SK-N-SH (cell line): ENCODE measurements around the gene PDE11A. TPM values are rescaled to one million over a fixed set of nuclear protein-coding genes. Genes with fewer than 3 reads are reported as not detected.

ENCODE experiments used
- CTCF ChIA-PET: fragments of 300-600, 350-600 bp; formaldehyde crosslinking; extraction: SDS; loops from one replicate; lab custom pipeline; 2021; lab: Yijun Ruan, JAX
- POLR2A ChIA-PET: fragments of 350-600 bp; sonication (Branson Sonifier 250); formaldehyde crosslinking; extraction: SDS; loops from one replicate; lab custom pipeline; 2020; ENCODE audit warnings: antibody characterized with exemption, inconsistent platforms; lab: Yijun Ruan, JAX
- DNase-seq: peaks from one replicate; pipeline ENCODE4 v3.0.0; 2012
- H2AFZ ChIP-seq: fragments of 200-600 bp; sonication (generic); 2 replicates; pipeline ENCODE4 v1.8.1; 2016; ENCODE audit warnings: antibody characterized with exemption, mild to moderate bottlenecking, low read depth
- H3F3A ChIP-seq: fragments of 200-600 bp; sonication (generic); replicated peaks from 2 replicates; pipeline ENCODE3; 2016; ENCODE audit warnings: antibody characterized with exemption, mild to moderate bottlenecking; ENCODE audit not compliant: insufficient read depth
- H3K27ac ChIP-seq, 2 experiments: fragments of 200-500 bp in 1 of 2; fragments of 200-600 bp in 1 of 2; sonication (Bioruptor generic) in 1 of 2; sonication (generic), shearing (Covaris generic) in 1 of 2; 2 replicates each; pipeline versions ENCODE4 v1.5.1 to v1.6.1; 2014 to 2016; ENCODE audit warnings: low read depth in 2 of 2, inconsistent platforms in 1 of 2, low read length in 1 of 2, mild to moderate bottlenecking in 1 of 2, mixed read lengths in 1 of 2
- H3K27me3 ChIP-seq: fragments of 200-600 bp; sonication (generic), shearing (Covaris generic); 2 replicates; pipeline ENCODE4 v1.6.1; 2016; ENCODE audit warnings: mixed run types; ENCODE audit not compliant: insufficient read depth
- H3K36me3 ChIP-seq, 2 experiments: fragments of 200-500 bp in 1 of 2; fragments of 200-600 bp in 1 of 2; sonication (Bioruptor generic) in 1 of 2; sonication (generic) in 1 of 2; replicated peaks in 1 of 2; 2 replicates each; pipeline versions ENCODE3 to v1.5.1; 2014 to 2016; ENCODE audit warnings: low read length in 1 of 2, mild to moderate bottlenecking in 1 of 2; ENCODE audit not compliant: insufficient read depth in 2 of 2, control insufficient read depth in 1 of 2
- H3K4me1 ChIP-seq, 2 experiments: fragments of 200-500 bp in 1 of 2; fragments of 200-600 bp in 1 of 2; sonication (Bioruptor generic) in 1 of 2; sonication (generic), shearing (Covaris generic) in 1 of 2; 2 replicates each; pipeline versions ENCODE4 v1.5.1 to v1.6.1; 2014 to 2016; ENCODE audit warnings: low read depth in 1 of 2, low read length in 1 of 2, mixed run types in 1 of 2; ENCODE audit not compliant: insufficient read depth in 2 of 2, control insufficient read depth in 1 of 2
- H3K4me2 ChIP-seq: fragments of 200-600 bp; sonication (generic), shearing (Covaris generic); 2 replicates; pipeline ENCODE4 v1.6.1; 2017; ENCODE audit warnings: mixed run types
- H3K4me3 ChIP-seq, 2 experiments: fragments of 200-500 bp in 1 of 2; fragments of 200-600 bp in 1 of 2; sonication (Bioruptor generic) in 1 of 2; sonication (generic), shearing (Covaris generic) in 1 of 2; 2 replicates each; pipeline versions ENCODE4 v1.5.1 to v1.8.1; 2014 to 2016; ENCODE audit warnings: low read depth in 2 of 2, inconsistent platforms in 1 of 2, low read length in 1 of 2, mild to moderate bottlenecking in 1 of 2, mixed read lengths in 1 of 2, moderate library complexity in 1 of 2
- H3K79me2 ChIP-seq: fragments of 200-600 bp; sonication (generic); 2 replicates; pipeline ENCODE4 v1.8.1; 2017; ENCODE audit warnings: mild to moderate bottlenecking; ENCODE audit not compliant: insufficient read depth
- H3K9ac ChIP-seq: fragments of 200-600 bp; sonication (generic); 2 replicates; pipeline ENCODE4 v1.6.1; 2017; ENCODE audit warnings: mixed run types
- H3K9me2 ChIP-seq: fragments of 200-600 bp; sonication (generic); 2 replicates; pipeline ENCODE4 v1.6.1; 2017; ENCODE audit warnings: mixed run types
- H3K9me3 ChIP-seq: fragments of 200-600 bp; sonication (generic); 2 replicates; pipeline ENCODE4 v1.6.1; 2017; ENCODE audit warnings: mixed run types, mild to moderate bottlenecking, moderate library complexity
- H4K20me1 ChIP-seq: fragments of 200-600 bp; sonication (generic); 2 replicates; pipeline ENCODE4 v1.6.1; 2017; ENCODE audit warnings: mild to moderate bottlenecking, mixed run types; ENCODE audit not compliant: insufficient read depth
- FOSL2 ChIP-seq: IDR thresholded peaks from 2 replicates; pipeline ENCODE4 v1.4.0; 2012; ENCODE audit warnings: low read depth, mild to moderate bottlenecking, moderate library complexity, borderline replicate concordance
- FOXJ3 ChIP-seq: sonication (generic); formaldehyde crosslinking; IDR thresholded peaks from 2 replicates; pipeline ENCODE4 v1.5.1; 2020; ENCODE audit warnings: mild to moderate bottlenecking, missing genetic modification reagents
- FOXM1 ChIP-seq: IDR thresholded peaks from 2 replicates; pipeline ENCODE4 v1.4.0; 2012; ENCODE audit warnings: low read depth, mild to moderate bottlenecking
- GABPA ChIP-seq: IDR thresholded peaks from 2 replicates; pipeline ENCODE4 v1.4.0; 2012; ENCODE audit warnings: low read depth, mild to moderate bottlenecking
- JUND ChIP-seq: IDR thresholded peaks from 2 replicates; pipeline ENCODE4 v1.4.0; 2012
- MEF2A ChIP-seq: IDR thresholded peaks from 2 replicates; pipeline ENCODE4 v1.4.0; 2012; ENCODE audit warnings: low read depth, borderline replicate concordance
- MXI1 ChIP-seq: IDR thresholded peaks from 2 replicates; pipeline ENCODE4 v1.6.1; 2012; ENCODE audit warnings: mild to moderate bottlenecking, low read depth, low read length, improper control_type of control experiment
- NFIC ChIP-seq: IDR thresholded peaks from 2 replicates; pipeline ENCODE4 v1.4.0; 2012; ENCODE audit warnings: borderline replicate concordance
- NRF1 ChIP-seq: IDR thresholded peaks from 2 replicates; pipeline ENCODE4 v1.6.1; 2012; ENCODE audit warnings: low read depth, mild to moderate bottlenecking, low read length
- RFX5 ChIP-seq: IDR thresholded peaks from 2 replicates; pipeline ENCODE4 v1.6.1; 2012; ENCODE audit warnings: mild to moderate bottlenecking, improper control_type of control experiment, low read length
- RXRA ChIP-seq: IDR thresholded peaks from 2 replicates; pipeline ENCODE4 v1.4.0; 2012; ENCODE audit warnings: low read depth, mild to moderate bottlenecking, borderline replicate concordance
- TEAD4 ChIP-seq: IDR thresholded peaks from 2 replicates; pipeline ENCODE4 v1.4.0; 2012; ENCODE audit warnings: mild to moderate bottlenecking, borderline replicate concordance; ENCODE audit not compliant: insufficient read depth
- YY1 ChIP-seq: IDR thresholded peaks from 2 replicates; pipeline ENCODE4 v1.4.0; 2012; ENCODE audit warnings: low read depth, mild to moderate bottlenecking
- WGBS: methylation state at CpG from one replicate; pipeline ENCODE4 v1.1.6; 2017; ENCODE audit warnings: low lambda C conversion rate; 5-methylcytosine and 5-hydroxymethylcytosine counted together
- polyA plus RNA-seq, 3 experiments: library from polyadenylated mRNA; depleted of rRNA; stranded (reverse); fragments of >200 nt; gene quantifications; 2 replicates each; pipeline ENCODE4 v1.2.3, GENCODE V29; 2012
- TF ChIP-seq, protein P1 (sequence below): fragments of 150-350 bp; IDR thresholded peaks from 2 replicates; pipeline ENCODE4 v1.6.1; 2016; ENCODE audit warnings: mild to moderate bottlenecking, low read depth, low read length
- TF ChIP-seq, protein P2 (sequence below): IDR thresholded peaks from 2 replicates; pipeline ENCODE4 v1.4.0; 2012; ENCODE audit warnings: low read depth, borderline replicate concordance
- TF ChIP-seq, protein P3 (sequence below): IDR thresholded peaks from 2 replicates; pipeline ENCODE4 v1.6.1; 2012; ENCODE audit warnings: mild to moderate bottlenecking, low read depth, low read length, moderate library complexity
- TF ChIP-seq, protein P4 (sequence below): fragments of 150-350 bp; IDR thresholded peaks from 2 replicates; pipeline ENCODE4 v1.6.1; 2017; ENCODE audit warnings: antibody characterized with exemption, low read length, low read depth, borderline replicate concordance

PDE11A gene
- polyA plus RNA-seq, 1 of the 3 experiments (the other 2 are of a cell fraction), result 0.10 TPM

DNA sequence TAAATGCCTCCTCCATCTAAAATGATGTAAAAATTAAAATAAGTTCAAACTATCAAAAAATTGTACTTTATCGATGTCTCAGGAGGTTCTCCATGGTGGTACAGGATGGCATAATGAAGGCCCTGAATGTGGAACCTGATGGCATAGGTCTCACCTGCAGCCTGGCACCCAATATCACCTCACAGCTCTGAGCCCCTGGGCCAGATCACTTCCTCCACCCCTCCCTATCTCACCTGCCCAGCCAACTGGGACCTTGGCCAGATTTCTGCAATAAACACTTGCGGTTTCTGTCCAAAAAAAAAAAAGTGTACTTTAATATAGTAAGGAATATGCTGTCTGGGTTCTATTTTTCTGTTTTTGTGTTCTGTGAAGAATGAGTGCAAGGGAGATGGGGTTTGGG, 33.0 kb upstream of the PDE11A start (continued):
- TF ChIP-seq TEAD4, result no peak

DNA sequence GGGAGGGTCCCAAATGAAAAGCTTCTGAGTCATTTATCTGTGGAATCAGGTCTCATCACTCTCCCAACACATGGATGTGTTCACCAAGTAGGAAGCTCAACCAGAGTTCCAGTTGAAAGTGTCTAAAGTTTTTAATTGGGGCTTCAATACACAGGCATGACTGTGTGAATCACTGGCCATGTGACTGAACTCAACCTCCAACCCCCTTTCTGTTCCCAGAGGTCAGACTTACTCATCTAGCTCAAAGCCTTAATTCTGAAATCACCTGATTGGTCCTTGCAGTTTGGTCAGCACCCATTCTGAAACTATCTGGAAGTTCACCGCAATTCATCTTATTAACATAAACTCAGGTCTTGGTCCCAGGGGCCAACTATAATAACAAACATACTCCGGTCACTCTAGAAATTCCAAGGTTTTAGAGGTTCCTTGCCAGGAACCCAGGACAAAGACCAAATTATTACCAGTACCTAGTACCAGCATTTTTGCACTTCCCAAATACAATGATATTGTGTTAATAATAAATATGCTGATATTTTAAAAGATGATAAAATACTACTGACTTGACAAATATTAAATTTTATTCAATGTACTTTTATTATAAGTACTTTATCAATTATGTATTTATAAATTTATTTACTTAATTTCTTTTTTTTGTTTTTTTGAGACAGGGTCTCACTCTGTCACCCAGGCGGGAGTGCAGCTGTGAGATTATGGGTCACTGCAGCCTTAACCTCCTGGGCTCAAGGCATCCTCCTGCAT, 28.9 kb upstream of the PDE11A start:
- WGBS, result 93% methylated on average over 3 of the region's 3 CpGs
- Histone ChIP-seq H3K27ac (no peak overlapping the region), H3K36me3 (no peaks in the 10 kb centered on the region), H3K4me3 (no peak overlapping the region), H3F3A (no peaks in the 10 kb centered on the region), H3K9me3 (no peaks in the 10 kb centered on the region), H3K9ac (no peak overlapping the region), H3K9me2 (no peaks in the 10 kb centered on the region), H3K79me2 (no peaks in the 10 kb centered on the region), H2AFZ (no peak overlapping the region), H3K27me3 (no peaks in the 10 kb centered on the region), H4K20me1 (no peaks in the 10 kb centered on the region), H3K4me1 (no peaks in the 10 kb centered on the region), H3K4me2 (no peak overlapping the region)
- POLR2A ChIA-PET, result no interaction called here
- CTCF ChIA-PET, result interaction anchor here (1.1 to 3.1 kb wide), 2 partner anchors 11 to 313 kb away, joined by 3 to 14 read pairs; partner anchors contain the start of gene RBM45
- DNase-seq, result no peak
- TF ChIP-seq MXI1 (no peak), NFIC (no peak), JUND (no peak), MEF2A (no peak), FOXJ3 (CRISPR knock-in tag) (no peak), NRF1 (no peak), YY1 (no peak), RXRA (no peak), RFX5 (no peak), FOXM1 (no peak), GABPA (no peak), FOSL2 (no peak)
- TF ChIP-seq, protein P1, sequence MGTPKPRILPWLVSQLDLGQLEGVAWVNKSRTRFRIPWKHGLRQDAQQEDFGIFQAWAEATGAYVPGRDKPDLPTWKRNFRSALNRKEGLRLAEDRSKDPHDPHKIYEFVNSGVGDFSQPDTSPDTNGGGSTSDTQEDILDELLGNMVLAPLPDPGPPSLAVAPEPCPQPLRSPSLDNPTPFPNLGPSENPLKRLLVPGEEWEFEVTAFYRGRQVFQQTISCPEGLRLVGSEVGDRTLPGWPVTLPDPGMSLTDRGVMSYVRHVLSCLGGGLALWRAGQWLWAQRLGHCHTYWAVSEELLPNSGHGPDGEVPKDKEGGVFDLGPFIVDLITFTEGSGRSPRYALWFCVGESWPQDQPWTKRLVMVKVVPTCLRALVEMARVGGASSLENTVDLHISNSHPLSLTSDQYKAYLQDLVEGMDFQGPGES, result no peak
- TF ChIP-seq, protein P2, sequence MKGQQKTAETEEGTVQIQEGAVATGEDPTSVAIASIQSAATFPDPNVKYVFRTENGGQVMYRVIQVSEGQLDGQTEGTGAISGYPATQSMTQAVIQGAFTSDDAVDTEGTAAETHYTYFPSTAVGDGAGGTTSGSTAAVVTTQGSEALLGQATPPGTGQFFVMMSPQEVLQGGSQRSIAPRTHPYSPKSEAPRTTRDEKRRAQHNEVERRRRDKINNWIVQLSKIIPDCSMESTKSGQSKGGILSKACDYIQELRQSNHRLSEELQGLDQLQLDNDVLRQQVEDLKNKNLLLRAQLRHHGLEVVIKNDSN, result no peak
- TF ChIP-seq, protein P3, sequence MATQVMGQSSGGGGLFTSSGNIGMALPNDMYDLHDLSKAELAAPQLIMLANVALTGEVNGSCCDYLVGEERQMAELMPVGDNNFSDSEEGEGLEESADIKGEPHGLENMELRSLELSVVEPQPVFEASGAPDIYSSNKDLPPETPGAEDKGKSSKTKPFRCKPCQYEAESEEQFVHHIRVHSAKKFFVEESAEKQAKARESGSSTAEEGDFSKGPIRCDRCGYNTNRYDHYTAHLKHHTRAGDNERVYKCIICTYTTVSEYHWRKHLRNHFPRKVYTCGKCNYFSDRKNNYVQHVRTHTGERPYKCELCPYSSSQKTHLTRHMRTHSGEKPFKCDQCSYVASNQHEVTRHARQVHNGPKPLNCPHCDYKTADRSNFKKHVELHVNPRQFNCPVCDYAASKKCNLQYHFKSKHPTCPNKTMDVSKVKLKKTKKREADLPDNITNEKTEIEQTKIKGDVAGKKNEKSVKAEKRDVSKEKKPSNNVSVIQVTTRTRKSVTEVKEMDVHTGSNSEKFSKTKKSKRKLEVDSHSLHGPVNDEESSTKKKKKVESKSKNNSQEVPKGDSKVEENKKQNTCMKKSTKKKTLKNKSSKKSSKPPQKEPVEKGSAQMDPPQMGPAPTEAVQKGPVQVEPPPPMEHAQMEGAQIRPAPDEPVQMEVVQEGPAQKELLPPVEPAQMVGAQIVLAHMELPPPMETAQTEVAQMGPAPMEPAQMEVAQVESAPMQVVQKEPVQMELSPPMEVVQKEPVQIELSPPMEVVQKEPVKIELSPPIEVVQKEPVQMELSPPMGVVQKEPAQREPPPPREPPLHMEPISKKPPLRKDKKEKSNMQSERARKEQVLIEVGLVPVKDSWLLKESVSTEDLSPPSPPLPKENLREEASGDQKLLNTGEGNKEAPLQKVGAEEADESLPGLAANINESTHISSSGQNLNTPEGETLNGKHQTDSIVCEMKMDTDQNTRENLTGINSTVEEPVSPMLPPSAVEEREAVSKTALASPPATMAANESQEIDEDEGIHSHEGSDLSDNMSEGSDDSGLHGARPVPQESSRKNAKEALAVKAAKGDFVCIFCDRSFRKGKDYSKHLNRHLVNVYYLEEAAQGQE, result no peak
- TF ChIP-seq, protein P4, sequence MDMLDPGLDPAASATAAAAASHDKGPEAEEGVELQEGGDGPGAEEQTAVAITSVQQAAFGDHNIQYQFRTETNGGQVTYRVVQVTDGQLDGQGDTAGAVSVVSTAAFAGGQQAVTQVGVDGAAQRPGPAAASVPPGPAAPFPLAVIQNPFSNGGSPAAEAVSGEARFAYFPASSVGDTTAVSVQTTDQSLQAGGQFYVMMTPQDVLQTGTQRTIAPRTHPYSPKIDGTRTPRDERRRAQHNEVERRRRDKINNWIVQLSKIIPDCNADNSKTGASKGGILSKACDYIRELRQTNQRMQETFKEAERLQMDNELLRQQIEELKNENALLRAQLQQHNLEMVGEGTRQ, result no peak
